Measurements from ENCODE around the gene RTN4IP1. TPM values are rescaled to one million over a fixed set of nuclear protein-coding genes. Genes with fewer than 3 reads are reported as not detected.
A peak's percentile ranks its signal among the peaks of the same experiment; 100 is the strongest.

RTN4IP1 gene
- total RNA-seq, 1 experiment from 2014 or later = 19.2 TPM

GRCh38 chr6:106670236-106670635 lies 40.9 kb upstream of the RTN4IP1 start (continued):
- TF ChIP-seq ZSCAN18 (CRISPR knock-in tag; IDR thresholded peaks at IDR 0.05) = no peak

GRCh38 chr6:106667022-106667402 lies 37.7 kb upstream of the RTN4IP1 start:
- H3K4me1 Mint-ChIP-seq = peaks cover 46% of the 10 kb centered on the region
- peak overlapping the region; percentile 24 for H3K4me3 Mint-ChIP-seq
- peaks cover 4% of the 10 kb centered on the region; the same call in 1 of the 2 replicates for H3K9me3 Mint-ChIP-seq
- H3K36me3 Mint-ChIP-seq = peaks cover 34% of the 10 kb centered on the region
- no peak for TF ChIP-seq MYBL2 (CRISPR knock-in tag; IDR thresholded peaks at IDR 0.05)
- no peak for TF ChIP-seq GABPB1 (CRISPR knock-in tag; IDR thresholded peaks at IDR 0.05)
- TF ChIP-seq USF1 (CRISPR knock-in tag; IDR thresholded peaks at IDR 0.05) = no peak
- no peak for TF ChIP-seq ZNF317 (CRISPR knock-in tag; IDR thresholded peaks at IDR 0.05; ENCODE audit: borderline replicate concordance, low read depth)
- TF ChIP-seq STAT6 (CRISPR knock-in tag; conservative IDR thresholded peaks at IDR 0.05; ENCODE audit: low read depth) = no peak
- TF ChIP-seq ZNF281 (CRISPR knock-in tag; IDR thresholded peaks at IDR 0.05) = no peak
- no peak for TF ChIP-seq FOXP4 (CRISPR knock-in tag; IDR thresholded peaks at IDR 0.05)
- no peak for TF ChIP-seq NR2C2 (CRISPR knock-in tag; IDR thresholded peaks at IDR 0.05)
- TF ChIP-seq ZNF138 (CRISPR knock-in tag; conservative IDR thresholded peaks at IDR 0.05) = no peak
- TF ChIP-seq ZNF532 (CRISPR knock-in tag; IDR thresholded peaks at IDR 0.05; ENCODE audit: borderline replicate concordance) = no peak
- no peak for TF ChIP-seq ELF4 (CRISPR knock-in tag; IDR thresholded peaks at IDR 0.05; ENCODE audit: low read depth)
- TF ChIP-seq CBFB (CRISPR knock-in tag; IDR thresholded peaks at IDR 0.05; ENCODE audit: low read depth) = no peak
- no peak for DNase-seq (ENCODE audit: low spot score)
- H3K27ac Mint-ChIP-seq = peak overlapping the region; percentile 98
- POLR2A ChIA-PET = interaction anchor here (0.7 kb wide), 1 partner anchor 168 kb away, joined by 3 read pairs; no protein-coding TSS in a partner anchor
- no peak for ATAC-seq
- no peaks in the 10 kb centered on the region for H3K27me3 Mint-ChIP-seq (ENCODE audit: low read depth)
- CTCF ChIA-PET = interaction anchor here (0.6 to 1.4 kb wide), 6 partner anchors 14 to 330 kb away, joined by 3 to 5 read pairs (median 4); no protein-coding TSS in a partner anchor

All from WTC11 (cell line).